H1 (cell line): ENCODE results near the gene IGSF9B. TPM values are rescaled to one million over a fixed set of nuclear protein-coding genes. Genes with fewer than 3 reads are reported as not detected.
A peak's percentile ranks its signal among the peaks of the same experiment; 100 is the strongest.

ENCODE experiments used
- CTCF ChIA-PET: fragments of 300-600 bp; sonication (Branson Sonifier 250); formaldehyde crosslinking; loops from one replicate; lab custom pipeline; 2021; ENCODE audit not compliant: partially characterized antibody; lab: Charles Lee
- POLR2A ChIA-PET: fragments of 300-600 bp; sonication (Branson Sonifier 250); formaldehyde crosslinking; loops from one replicate; lab custom pipeline; 2021; ENCODE audit warnings: inconsistent platforms; ENCODE audit not compliant: partially characterized antibody; lab: Charles Lee
- DNase-seq, 2 experiments: peaks; one replicate each; pipeline versions ENCODE4 v3.0.0 to v3.0.0-alpha.2; 2010 to 2022; ENCODE audit warnings: low spot score in 2 of 2, low read depth in 1 of 2, mixed read lengths in 1 of 2
- FAIRE-seq: peaks from 2 replicates; lab custom pipeline; 2011; peaks lifted over from hg19 to GRCh38; lab: Jason Lieb, UNC
- H2AFZ ChIP-seq: 2 replicates; pipeline ENCODE4 v1.8.1; 2012; ENCODE audit warnings: low read length, inconsistent platforms
- H2AK5ac ChIP-seq: 2 replicates; pipeline ENCODE4 v1.6.1; 2013; ENCODE audit warnings: low read depth, low read length
- H2BK120ac ChIP-seq: replicated peaks from 2 replicates; pipeline ENCODE3; 2013; ENCODE audit warnings: low read depth, low read length, inconsistent platforms
- H2BK12ac ChIP-seq: 2 replicates; pipeline ENCODE4 v1.6.1; 2013; ENCODE audit warnings: low read depth, low read length
- H2BK15ac ChIP-seq: 2 replicates; pipeline ENCODE4 v1.6.1; 2013; ENCODE audit warnings: low read length
- H2BK20ac ChIP-seq: 2 replicates; pipeline ENCODE4 v1.6.1; 2013; ENCODE audit warnings: low read length
- H2BK5ac ChIP-seq: 2 replicates; pipeline ENCODE4 v1.6.1; 2013; ENCODE audit warnings: low read depth, low read length
- H3K14ac ChIP-seq: 2 replicates; pipeline ENCODE4 v1.6.1; 2013; ENCODE audit warnings: inconsistent platforms; ENCODE audit not compliant: insufficient read length
- H3K18ac ChIP-seq: 2 replicates; pipeline ENCODE4 v1.6.1; 2013; ENCODE audit warnings: low read length; ENCODE audit errors: extremely low read depth
- H3K23ac ChIP-seq: 2 replicates; pipeline ENCODE4 v1.6.1; 2013; ENCODE audit warnings: inconsistent platforms; ENCODE audit not compliant: insufficient read length
- H3K23me2 ChIP-seq: 2 replicates; pipeline ENCODE4 v1.6.1; 2013; ENCODE audit warnings: low read depth, low read length
- H3K27ac ChIP-seq: 2 replicates; pipeline ENCODE4 v1.6.1; 2011; ENCODE audit warnings: low read depth, low read length, inconsistent platforms
- H3K27me3 ChIP-seq, 4 experiments: replicated peaks in 1 of 4; 1 replicate in 1 of 4; 2 replicates in 3 of 4; pipeline versions ENCODE4 v1.6.1 to v1.8.1; 2011 to 2013; ENCODE audit warnings: low read length in 3 of 4, mild to moderate bottlenecking in 3 of 4, inconsistent platforms in 2 of 4, mixed read lengths in 2 of 4, moderate library complexity in 1 of 4; ENCODE audit not compliant: control insufficient read depth in 3 of 4, insufficient read depth in 3 of 4; ENCODE audit errors: extremely low read depth in 1 of 4
- H3K36me3 ChIP-seq, 4 experiments: 2 replicates each; pipeline versions ENCODE4 v1.6.1 to v1.8.1; 2011 to 2013; ENCODE audit warnings: mild to moderate bottlenecking in 4 of 4, low read length in 3 of 4, moderate library complexity in 2 of 4, control low read depth in 1 of 4, inconsistent platforms in 1 of 4; ENCODE audit not compliant: insufficient read depth in 4 of 4, control insufficient read depth in 2 of 4
- H3K4ac ChIP-seq: replicated peaks from 2 replicates; pipeline ENCODE3; 2013; ENCODE audit warnings: low read length, low read depth, mixed read lengths, inconsistent platforms; ENCODE audit not compliant: insufficient read length
- H3K4me1 ChIP-seq, 4 experiments: replicated peaks in 1 of 4; 1 replicate in 1 of 4; 2 replicates in 3 of 4; pipeline versions ENCODE4 v1.6.1 to v1.8.1; 2011 to 2013; ENCODE audit warnings: low read length in 3 of 4, inconsistent platforms in 2 of 4, mixed read lengths in 1 of 4; ENCODE audit not compliant: insufficient read depth in 4 of 4, control insufficient read depth in 3 of 4
- H3K4me2 ChIP-seq, 2 experiments: 2 replicates each; pipeline versions ENCODE4 v1.6.1 to v1.8.1; 2011 to 2013; ENCODE audit warnings: low read depth in 2 of 2, low read length in 2 of 2, control low read depth in 1 of 2, inconsistent platforms in 1 of 2, mild to moderate bottlenecking in 1 of 2; ENCODE audit not compliant: insufficient read depth in 1 of 2
- H3K4me3 ChIP-seq, 4 experiments: fragments of 200-600, 300-600 bp in 1 of 4; sonication (generic), shearing (Covaris generic), sonication (Bioruptor Twin) in 1 of 4; 2 replicates each; pipeline versions ENCODE4 v1.5.1 to v1.8.1; 2011 to 2016; ENCODE audit warnings: low read length in 4 of 4, low read depth in 3 of 4, control low read depth in 2 of 4, inconsistent platforms in 2 of 4, mild to moderate bottlenecking in 2 of 4, mixed read lengths in 1 of 4, moderate library complexity in 1 of 4; ENCODE audit not compliant: insufficient read depth in 2 of 4; ENCODE audit errors: extremely low read depth in 1 of 4
- H3K56ac ChIP-seq: replicated peaks from 2 replicates; pipeline ENCODE3; 2013; ENCODE audit warnings: low read depth, mild to moderate bottlenecking, mixed read lengths, low read length, inconsistent platforms; ENCODE audit not compliant: insufficient read length
- H3K79me1 ChIP-seq: 2 replicates; pipeline ENCODE4 v1.6.1; 2013; ENCODE audit warnings: low read depth, low read length, control low read depth
- H3K79me2 ChIP-seq, 2 experiments: 2 replicates each; pipeline versions ENCODE4 v1.6.1 to v1.8.1; 2012 to 2013; ENCODE audit warnings: low read length in 2 of 2, mild to moderate bottlenecking in 2 of 2, inconsistent platforms in 1 of 2; ENCODE audit not compliant: insufficient read depth in 2 of 2, control insufficient read depth in 1 of 2
- H3K9ac ChIP-seq, 4 experiments: replicated peaks in 1 of 4; 1 replicate in 1 of 4; 2 replicates in 3 of 4; pipeline versions ENCODE4 v1.6.1 to v1.8.1; 2011 to 2013; ENCODE audit warnings: low read depth in 3 of 4, low read length in 3 of 4, control low read depth in 2 of 4, mild to moderate bottlenecking in 2 of 4, moderate library complexity in 2 of 4, inconsistent platforms in 1 of 4; ENCODE audit errors: extremely low read depth in 1 of 4
- H3K9me3 ChIP-seq, 2 experiments: 2 replicates each; pipeline versions ENCODE4 v1.6.1 to v1.8.1; 2012 to 2013; ENCODE audit warnings: mild to moderate bottlenecking in 2 of 2, moderate library complexity in 2 of 2, control low read depth in 1 of 2, inconsistent platforms in 1 of 2, low read depth in 1 of 2, low read length in 1 of 2, mixed read lengths in 1 of 2; ENCODE audit not compliant: insufficient read depth in 2 of 2
- H4K20me1 ChIP-seq, 2 experiments: replicated peaks in 1 of 2; 2 replicates each; pipeline versions ENCODE3 to v1.8.1; 2011 to 2013; ENCODE audit warnings: inconsistent platforms in 2 of 2, low read length in 2 of 2, mild to moderate bottlenecking in 1 of 2; ENCODE audit not compliant: insufficient read depth in 2 of 2, control insufficient read depth in 1 of 2
- H4K5ac ChIP-seq: 2 replicates; pipeline ENCODE4 v1.6.1; 2013; ENCODE audit warnings: low read length, low read depth, mixed read lengths, inconsistent platforms; ENCODE audit not compliant: insufficient read length
- H4K8ac ChIP-seq: 2 replicates; pipeline ENCODE4 v1.8.0; 2013; ENCODE audit warnings: mild to moderate bottlenecking, moderate library complexity, low read length, inconsistent platforms; ENCODE audit not compliant: insufficient read depth; ENCODE audit errors: extremely low read depth
- H4K91ac ChIP-seq: replicated peaks from 2 replicates; pipeline ENCODE3; 2013; ENCODE audit warnings: low read length, mixed read lengths, inconsistent platforms; ENCODE audit not compliant: insufficient read length
- HDAC2 ChIP-seq, 2 experiments: fragments of 300-600 bp in 1 of 2; sonication (generic) in 1 of 2; IDR thresholded peaks; 2 replicates each; pipeline ENCODE4 v1.6.1; 2011 to 2012; ENCODE audit warnings: low read depth in 2 of 2, low read length in 2 of 2, mild to moderate bottlenecking in 2 of 2, moderate library complexity in 2 of 2, borderline replicate concordance in 1 of 2, inconsistent platforms in 1 of 2
- KDM5A ChIP-seq: fragments of 200-600 bp; IDR thresholded peaks from 2 replicates; pipeline ENCODE4 v1.7.1; 2012; ENCODE audit warnings: mild to moderate bottlenecking, low read length, inconsistent platforms, mixed read lengths
- NANOG ChIP-seq: IDR thresholded peaks from 2 replicates; pipeline ENCODE4 v1.6.1; 2011; ENCODE audit warnings: low read length, low read depth, mild to moderate bottlenecking, inconsistent platforms; ENCODE audit not compliant: insufficient read depth, poor library complexity, severe bottlenecking
- POLR2A ChIP-seq, 2 experiments: IDR thresholded peaks; 1 replicate in 1 of 2; 2 replicates in 1 of 2; pipeline ENCODE4 v1.6.1; 2011; ENCODE audit warnings: low read depth in 2 of 2, low read length in 2 of 2, mild to moderate bottlenecking in 2 of 2; ENCODE audit errors: control extremely low read depth in 1 of 2
- YY1 ChIP-seq: IDR thresholded peaks from 2 replicates; pipeline ENCODE4 v1.6.1; 2011; ENCODE audit warnings: low read depth, mild to moderate bottlenecking, low read length
- WGBS, 2 experiments: shearing (Covaris generic) in 1 of 2; methylation state at CpG; one replicate each; pipeline versions ENCODE4 v1.1.6 to v1.1.7; 2013 to 2015; ENCODE audit warnings: low lambda C conversion rate in 2 of 2, mixed read lengths in 2 of 2, inconsistent platforms in 1 of 2, low coverage in 1 of 2, missing lambda C conversion rate in 1 of 2; ENCODE audit not compliant: insufficient replicate concordance in 2 of 2, insufficient coverage in 1 of 2, insufficient read length in 1 of 2; ENCODE audit errors: extremely low coverage in 1 of 2, missing lambda C conversion rate in 1 of 2; 5-methylcytosine and 5-hydroxymethylcytosine counted together
- polyA plus RNA-seq, 7 experiments: library from polyadenylated mRNA; depleted of rRNA in 3 of 7; stranded (reverse) in 5 of 7; unstranded in 2 of 7; fragments of >200 nt in 5 of 7; fragments of 200-250 nt in 2 of 7; gene quantifications; 1 replicate in 5 of 7; 2 replicates in 1 of 7; 4 replicates in 1 of 7; pipeline versions ENCODE4 v1.2.1 to v1.2.3, GENCODE V29; 2011 to 2013; ENCODE audit warnings: missing spikeins in 2 of 7, mixed read lengths in 2 of 7
- total RNA-seq: library from RNA; stranded (reverse); fragmentation: NEBNext Ultra II Directional; extraction: Animal tissue kit (Norgen Biotek cat#: 25700); gene quantifications from 2 replicates; pipeline ENCODE4 v1.2.1, GENCODE V29; 2021

IGSF9B gene
- total and polyA plus RNA-seq, 2 of the 8 experiments (the other 6 are each of a cell fraction or from before 2014, with no cell fraction given): 16.5 to 49.2 TPM

DNA sequence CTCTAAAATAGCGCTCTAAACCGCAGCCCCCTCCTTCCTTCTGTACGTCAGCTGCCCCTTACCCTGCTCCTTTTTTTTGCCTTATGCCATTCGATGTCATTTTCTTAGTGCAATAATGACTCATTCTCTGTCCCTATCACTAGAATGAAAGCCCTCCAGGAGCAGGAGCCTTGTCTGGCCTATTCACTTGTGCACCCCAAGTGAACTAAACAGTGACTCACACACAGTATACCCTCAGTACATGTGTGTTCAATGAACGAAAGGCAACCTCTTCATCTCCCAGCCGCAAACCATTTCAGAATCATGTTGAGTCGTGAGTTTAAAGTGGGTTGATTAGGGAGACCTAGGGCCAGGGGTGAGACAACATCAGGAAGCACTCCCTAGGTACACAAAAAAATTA, 60.7 kb downstream of the IGSF9B start:
- Histone ChIP-seq H3K4me1 (peaks cover 7 to 18% (median 11%) of the 10 kb centered on the region in 4 experiments), H2BK120ac (no peak overlapping the region), H4K5ac (no peak overlapping the region), H3K4me3 (no peak overlapping the region), H2BK5ac (no peak overlapping the region), H3K4ac (no peak overlapping the region), H3K36me3 (peaks cover 0 to 2% (median 0%) of the 10 kb centered on the region in 4 experiments; a peak in 2 of 8 replicates), H3K23ac (no peak overlapping the region), H2BK20ac (no peak overlapping the region), H3K18ac (no peak overlapping the region), H4K20me1 (no peaks in the 10 kb centered on the region), H2AFZ (no peak overlapping the region), H3K56ac (no peak overlapping the region), H3K9ac (no peak overlapping the region; a peak in 1 of 7 replicates), H3K14ac (no peak overlapping the region), H4K91ac (no peak overlapping the region), H3K79me2 (no peaks in the 10 kb centered on the region), H2BK15ac (no peak overlapping the region), H3K4me2 (0 out of 4 replicates have a peak overlapping the region, but pooled peaks have one; percentile 9 to 20), H4K8ac (no peak overlapping the region), H3K27ac (no peak overlapping the region), H2BK12ac (no peak overlapping the region), H2AK5ac (no peak overlapping the region), H3K9me3 (no peaks in the 10 kb centered on the region), H3K23me2 (0 out of 2 replicates have a peak, but pooled peaks cover 2% of the 10 kb centered on the region), H3K27me3 (no peaks in the 10 kb centered on the region; a peak in 2 of 7 replicates), H3K79me1 (no peaks in the 10 kb centered on the region)
- WGBS, 2 experiments: 83% methylated on average over 7 of the region's 7 CpGs; no CpG with 5 or more reads in 1 of the 2 experiments
- TF ChIP-seq NANOG (no peak), KDM5A (no peak), HDAC2 (IDR thresholded peaks at IDR 0.05; ENCODE audit: borderline replicate concordance in 1 of 2, low read depth in 2 of 2, low read length in 2 of 2) (no peak), POLR2A (IDR thresholded peaks at IDR 0.05; ENCODE audit: control extremely low read depth in 1 of 2, low read depth in 2 of 2, low read length in 2 of 2) (no peak), YY1 (no peak)
- ChIA-PET POLR2A (no interaction called here), CTCF (interaction anchor here (1.1 kb wide), 1 partner anchor 22 kb away, joined by 3 read pairs; no protein-coding TSS in a partner anchor)
- FAIRE-seq: no peak
- peak in 1 of 2 experiments; percentile 38 for DNase-seq
